NAMALWA (cell line): Measurements from ENCODE around the gene DPM3.
"Not testable (repeated sequence)": the region's sequence is repeated elsewhere in the genome, so short reads cannot be mapped to it uniquely, and the experiment has no call there.

Source experiments
- DNase-seq: peaks from one replicate; pipeline ENCODE4 v3.0.0-alpha.2; 2015; ENCODE audit warnings: low spot score

The DPM3 gene, protein sequence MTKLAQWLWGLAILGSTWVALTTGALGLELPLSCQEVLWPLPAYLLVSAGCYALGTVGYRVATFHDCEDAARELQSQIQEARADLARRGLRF

DNA sequence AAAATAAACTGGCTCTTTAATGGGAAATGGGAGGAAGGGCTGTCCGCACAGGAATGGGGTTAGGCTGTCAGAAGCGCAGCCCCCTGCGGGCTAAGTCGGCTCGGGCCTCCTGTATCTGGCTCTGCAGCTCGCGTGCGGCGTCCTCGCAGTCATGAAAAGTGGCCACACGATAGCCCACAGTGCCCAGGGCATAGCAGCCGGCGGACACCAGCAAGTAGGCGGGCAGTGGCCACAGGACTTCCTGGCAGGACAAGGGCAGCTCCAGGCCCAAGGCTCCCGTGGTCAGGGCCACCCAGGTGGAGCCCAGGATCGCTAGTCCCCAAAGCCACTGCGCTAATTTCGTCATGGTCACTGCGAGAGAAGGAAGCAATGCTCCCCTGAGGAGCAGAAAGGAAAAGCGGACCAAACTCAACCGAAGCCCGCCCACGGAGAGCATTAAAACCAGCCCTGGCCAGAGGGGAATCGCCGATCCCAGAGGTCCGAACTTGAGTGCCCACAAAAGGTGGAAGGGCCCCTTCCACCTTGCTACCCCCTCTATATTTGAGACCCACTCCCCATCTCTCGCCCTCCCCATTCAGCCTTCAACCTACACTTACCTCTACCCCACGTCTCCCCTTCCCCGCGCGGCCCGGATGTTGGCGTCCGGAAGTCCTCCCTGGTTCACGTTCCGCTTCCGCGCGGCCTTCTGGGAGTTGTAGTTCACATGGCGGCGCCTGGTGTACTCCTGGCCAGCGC lies at the start of gene DPM3:
Gene DPM3, minus strand, starts transcription at position 637 of the 735 bp plus-strand sequence. Its CDS starts 291 bp downstream, at position 346.
- DNase-seq, result peak; percentile 97

DNA sequence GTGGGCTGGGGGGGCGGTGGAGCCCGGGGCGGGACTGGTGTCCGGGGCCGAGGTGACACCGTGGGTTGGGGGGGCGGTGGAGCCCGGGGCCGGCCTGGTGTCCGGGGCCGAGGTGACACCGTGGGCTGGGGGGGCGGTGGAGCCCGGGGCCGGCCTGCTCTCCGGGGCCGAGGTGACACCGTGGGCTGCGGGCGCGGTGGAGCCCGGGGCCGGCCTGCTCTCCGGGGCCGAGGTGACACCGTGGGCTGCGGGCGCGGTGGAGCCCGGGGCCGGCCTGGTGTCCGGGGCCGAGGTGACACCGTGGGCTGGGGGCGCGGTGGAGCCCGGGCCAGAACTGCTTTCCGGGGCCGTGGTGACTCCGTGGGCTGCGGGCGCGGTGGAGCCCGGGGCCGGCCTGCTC lies 49.6 kb upstream of the DPM3 start:
- not testable (repeated sequence) for DNase-seq

DNA sequence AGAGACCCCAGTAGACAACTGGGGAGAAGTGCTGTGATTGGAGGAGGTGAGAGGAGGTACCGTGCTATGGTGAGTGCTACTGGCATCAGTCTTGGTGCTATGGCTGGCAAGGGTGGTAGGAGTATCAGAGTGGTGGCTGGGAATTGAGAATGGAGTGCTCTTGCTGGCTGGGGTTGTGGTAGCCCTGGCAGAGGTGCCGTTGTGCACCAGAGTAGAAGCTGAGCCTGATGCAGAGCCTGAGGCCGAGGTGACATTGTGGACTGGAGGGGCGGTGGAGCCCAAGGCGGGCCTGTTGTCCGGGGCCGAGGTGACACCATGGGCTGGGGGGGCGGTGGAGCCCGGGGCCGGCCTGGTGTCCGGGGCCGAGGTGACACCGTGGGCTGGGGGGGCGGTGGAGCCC lies 47.9 kb upstream of the DPM3 start:
- no peak for DNase-seq

DNA sequence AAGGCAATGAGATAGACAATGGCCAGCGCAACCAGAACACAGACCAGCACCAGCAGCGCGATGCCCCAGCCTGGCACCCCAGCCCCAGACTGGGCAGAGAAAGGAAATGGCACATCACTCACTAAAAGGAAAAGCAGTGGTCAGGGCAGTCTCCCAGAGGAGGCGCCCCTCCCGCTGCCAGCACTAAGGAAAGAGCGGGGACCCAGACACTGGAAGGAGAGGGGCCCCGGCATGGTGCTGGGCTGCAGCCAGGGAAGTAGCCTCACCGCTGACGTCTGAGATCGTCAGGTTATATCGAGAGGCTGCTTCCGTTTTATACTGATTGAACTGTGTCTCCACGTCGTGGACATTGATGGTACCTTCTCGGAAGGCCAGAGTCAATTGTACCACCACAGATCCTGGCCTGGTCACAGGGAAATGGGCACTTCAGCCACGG lies 47.1 kb upstream of the DPM3 start:
- no peak for DNase-seq

DNA sequence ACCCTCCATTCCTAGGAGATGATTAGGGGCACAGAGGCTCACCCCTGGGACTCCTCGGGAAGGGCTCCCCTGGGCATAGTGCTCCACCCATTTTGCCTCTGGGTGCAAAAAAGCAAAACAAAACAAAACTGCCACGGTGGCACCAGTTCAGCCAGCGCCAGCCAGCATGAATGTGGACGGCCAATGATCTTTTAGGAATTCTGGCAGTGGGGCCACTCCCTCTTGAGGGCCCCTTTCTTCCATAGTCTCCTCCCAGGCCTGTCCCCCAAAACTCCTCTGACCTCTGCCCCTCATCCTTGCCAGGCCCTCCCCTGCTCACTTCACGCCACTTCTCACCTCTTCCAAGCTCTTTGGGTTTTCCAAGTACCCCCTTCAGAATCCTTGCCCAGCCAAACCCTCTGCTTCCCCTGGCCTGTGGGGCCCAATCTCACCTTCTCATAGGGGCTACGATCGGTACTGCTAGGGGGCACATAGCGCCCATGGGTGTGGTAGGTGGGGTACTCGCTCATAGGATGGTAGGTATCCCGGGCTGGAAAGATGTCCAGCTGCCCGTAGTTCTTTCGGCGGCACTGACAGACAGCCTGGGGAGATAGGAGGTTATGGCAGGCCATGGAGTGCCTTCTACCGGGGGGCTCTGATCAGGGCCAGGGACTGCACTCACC lies 46.6 kb upstream of the DPM3 start:
- DNase-seq, result no peak

DNA sequence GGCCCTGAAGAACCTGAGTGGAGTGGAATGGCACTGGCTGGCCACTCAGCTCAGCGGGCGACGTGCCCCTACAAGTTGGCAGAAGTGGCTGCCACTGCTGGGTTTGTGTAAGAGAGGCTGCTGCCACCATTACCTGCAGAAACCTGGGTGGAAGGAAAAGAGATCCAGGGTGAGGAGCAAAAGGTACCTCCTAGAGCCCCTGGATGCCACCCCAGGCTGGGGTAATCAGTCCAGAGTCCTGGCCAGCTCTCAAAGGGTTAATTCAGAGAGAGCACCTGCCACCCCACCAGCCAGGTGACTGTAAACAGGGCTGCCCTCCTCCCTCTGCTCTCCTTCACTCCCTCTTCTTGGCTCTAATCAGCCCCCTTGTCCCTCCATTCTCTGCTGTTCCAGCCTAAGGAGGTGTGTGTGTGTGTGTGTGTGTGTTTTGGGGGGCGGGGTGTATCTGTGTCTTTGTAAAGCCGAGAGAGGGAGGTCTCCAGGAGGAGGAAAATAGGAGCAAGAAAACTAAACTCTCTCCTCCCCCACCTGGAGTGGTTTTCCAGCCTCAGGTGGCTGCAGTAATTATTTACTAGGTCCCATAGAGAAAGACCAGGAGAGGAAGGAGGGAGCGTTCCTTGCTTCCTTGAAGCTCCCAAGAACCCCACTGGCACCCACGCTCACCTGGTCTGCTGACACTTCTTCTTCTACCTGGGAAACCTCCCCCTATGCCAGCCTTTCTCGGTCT lies 45.9 kb upstream of the DPM3 start:
- DNase-seq, result no peak

DNA sequence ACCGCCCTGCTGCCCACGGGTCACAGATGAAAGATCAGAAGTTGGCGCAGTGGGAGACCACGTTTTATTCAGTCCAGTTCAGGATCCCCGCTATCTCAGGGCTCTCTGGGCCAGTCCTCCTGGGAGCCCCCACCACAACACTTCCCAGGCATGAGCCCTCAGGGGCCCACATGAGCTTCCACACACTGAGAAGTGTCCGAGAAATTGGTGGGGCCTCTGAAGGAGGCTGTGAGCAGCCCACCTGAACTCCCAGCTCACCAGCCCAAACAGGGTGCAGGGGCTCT lies 45.4 kb upstream of the DPM3 start:
- no peak for DNase-seq

DNA sequence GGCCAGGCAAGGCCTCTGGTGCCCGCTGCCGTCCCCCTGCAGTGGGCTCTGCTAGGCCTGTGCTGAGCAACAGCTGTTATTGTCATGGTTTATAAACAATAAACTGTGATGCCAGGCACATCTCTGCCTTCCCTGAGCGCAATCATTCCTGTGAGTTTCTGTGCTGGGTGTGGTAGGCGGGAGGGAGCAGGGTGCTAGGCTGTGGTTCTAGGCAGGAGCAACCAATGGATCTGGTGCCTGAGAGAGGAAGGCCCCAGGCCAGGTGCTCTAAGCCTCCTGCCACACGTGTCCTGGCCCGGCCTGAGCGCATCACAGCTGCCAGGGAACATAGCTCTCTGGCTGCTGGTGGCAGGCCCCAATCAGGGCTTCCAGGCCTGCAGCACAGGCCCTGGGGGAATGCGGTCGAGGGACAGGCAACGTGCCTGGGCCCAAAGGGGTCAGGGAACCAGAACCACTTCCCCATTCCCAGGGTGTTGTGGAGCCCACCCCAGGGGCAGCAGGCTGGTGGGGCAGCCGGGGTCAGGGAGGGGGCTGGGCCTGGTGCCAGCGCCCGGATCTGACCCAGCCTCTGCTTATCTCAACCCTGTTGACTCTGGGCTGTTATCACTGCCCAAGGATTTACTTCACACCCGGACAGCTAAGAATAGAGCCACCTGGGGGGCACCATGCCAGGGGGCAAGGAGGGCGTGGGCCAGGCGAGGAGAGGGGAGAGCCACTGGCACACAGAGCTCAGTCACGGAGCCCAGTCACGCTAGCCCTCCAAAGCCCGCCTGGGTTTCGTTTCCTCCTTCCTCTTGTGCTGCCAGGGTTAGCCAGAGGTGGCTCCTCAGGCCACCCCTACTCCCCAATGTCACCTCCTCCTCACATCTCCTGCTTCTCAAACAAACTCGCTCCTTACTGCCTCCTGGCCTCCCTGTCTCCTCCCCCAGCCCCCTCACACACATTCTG lies 44.8 kb upstream of the DPM3 start:
- DNase-seq, result peak; percentile 91

DNA sequence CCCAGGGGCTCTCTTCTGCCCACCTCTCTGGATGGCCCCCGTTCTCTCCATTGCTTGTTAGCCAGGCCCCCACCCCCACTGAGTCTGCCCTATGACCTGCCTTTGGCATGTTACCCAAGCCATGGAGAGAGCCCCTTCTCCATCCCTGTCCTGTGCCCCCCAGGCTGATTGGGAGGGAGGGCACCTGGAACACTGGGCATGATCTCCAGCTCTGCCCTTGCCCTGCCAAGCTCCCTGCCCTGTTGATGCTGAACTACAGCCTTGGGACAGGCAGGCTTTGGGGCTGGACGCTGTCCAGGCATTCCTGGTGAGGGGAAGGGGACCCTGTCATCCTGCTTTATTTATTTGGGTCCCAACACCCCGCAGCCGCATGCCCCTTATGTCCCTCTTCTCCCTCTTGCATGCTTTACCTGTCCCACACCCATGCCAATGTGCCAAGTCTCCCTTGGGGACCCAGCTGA lies 44.0 kb upstream of the DPM3 start:
- DNase-seq, result no peak

DNA sequence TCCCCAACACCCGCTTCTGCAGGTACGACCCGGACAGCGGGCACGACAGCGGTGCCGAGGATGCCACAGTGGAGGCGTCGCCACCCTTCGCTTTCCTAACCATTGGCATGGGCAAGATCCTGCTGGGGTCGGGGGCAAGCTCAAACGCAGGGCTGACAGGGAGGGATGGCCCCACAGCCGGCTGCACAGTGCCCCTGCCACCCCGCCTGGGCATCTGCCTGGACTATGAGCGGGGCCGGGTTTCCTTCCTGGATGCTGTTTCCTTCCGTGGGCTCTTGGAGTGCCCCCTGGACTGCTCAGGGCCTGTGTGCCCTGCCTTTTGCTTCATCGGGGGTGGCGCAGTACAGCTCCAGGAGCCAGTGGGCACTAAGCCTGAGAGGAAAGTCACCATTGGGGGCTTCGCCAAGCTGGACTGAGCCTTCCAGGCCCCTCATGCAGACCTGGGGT lies 43.5 kb upstream of the DPM3 start:
- DNase-seq, result no peak

DNA sequence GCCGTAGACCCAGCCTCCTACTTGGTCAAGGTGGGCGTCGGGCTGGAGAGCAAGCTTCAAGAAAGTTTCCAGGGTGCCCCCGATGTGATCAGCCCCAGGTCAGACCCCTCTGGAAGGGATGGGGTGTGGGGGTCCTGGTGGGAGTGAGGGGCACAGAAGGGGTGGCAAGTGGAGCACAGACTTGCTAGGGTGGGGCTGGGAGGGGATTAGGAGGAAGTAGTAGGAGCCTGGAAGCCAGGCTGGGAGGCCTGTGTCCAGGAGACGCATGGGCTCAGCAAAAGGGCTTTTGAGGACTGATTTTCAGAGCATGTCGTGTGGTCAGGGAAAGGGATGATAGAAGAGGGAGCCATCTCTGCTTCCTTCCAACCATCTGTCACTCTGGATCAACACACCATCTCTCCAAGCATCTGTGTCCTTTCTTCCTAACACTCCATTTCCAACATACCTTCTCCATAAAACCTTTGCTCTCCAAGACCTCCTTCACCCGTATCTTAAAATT lies 41.8 kb upstream of the DPM3 start:
- no peak for DNase-seq

DNA sequence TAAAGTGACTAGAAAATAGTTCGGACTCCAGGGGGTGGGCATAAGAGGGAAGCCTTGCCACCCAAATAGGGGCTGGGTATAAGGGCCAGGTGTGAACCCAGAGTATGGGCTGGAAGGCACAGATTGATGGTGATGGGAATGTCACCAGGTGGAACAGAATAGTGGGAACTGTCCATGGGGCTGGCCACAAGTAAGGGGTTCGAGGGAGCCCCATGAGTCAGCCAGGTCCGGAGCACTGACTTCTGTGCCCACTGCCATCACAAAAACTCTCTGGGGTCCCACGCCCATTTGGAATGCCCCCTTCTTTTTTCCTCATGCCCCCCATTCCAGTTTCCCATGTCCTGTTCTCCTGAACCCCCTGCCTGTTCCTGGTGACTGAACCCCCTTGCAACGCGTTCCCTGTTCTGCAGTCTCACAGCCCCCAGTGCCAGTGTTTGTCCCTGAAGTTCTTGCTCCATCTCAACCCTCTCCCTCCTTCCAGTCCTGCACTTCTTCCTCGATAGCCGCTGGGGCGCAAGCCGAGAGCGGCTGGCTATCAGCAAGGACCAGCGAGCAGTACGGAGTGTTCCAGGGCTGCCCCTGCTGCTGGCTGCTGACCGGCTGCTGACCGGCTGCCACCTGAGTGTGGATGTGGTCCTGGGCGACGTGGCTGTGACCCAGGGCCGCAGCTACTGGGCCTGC lies 41.2 kb upstream of the DPM3 start:
- no peak for DNase-seq

DNA sequence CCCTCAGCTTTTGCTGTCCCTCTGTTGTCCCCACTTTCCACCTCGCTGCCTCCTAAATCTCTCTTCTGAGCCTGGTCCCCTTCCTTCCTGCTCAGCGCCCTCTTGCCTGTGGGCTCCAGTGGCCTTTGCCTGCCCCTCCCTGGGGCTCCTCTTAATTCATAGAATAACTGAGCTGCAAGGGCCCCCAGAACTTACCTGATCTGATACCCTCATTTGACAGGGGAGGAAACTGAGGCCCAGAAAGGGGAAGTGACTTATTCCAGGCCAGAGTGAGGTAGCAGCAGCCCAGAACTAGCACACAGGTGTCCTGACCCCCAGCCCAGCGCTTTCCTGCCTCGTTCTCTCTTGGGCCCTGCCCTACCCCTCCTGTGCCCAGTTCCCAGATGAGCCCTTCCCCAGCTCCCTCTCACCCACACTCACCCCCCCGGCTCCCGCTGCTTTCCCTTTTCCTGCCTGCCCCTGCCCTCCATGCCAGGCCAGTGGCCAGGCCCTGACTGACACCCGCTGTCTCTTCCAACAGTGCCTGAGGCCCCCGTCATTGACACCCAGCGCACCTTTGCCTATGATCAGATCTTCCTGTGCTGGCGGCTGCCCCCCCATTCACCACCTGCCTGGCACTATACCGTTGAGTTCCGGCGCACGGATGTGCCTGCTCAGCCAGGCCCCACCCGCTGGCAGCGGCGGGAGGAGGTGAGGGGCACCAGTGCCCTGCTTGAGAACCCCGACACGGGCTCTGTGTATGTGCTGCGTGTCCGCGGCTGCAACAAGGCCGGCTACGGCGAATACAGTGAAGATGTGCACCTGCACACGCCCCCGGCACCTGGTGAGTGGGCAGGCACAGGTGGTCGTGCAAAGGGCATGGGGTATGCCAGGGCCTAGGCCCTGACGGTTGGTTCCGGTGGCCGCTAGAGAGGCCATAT lies 39.0 kb upstream of the DPM3 start:
- DNase-seq, result no peak

DNA sequence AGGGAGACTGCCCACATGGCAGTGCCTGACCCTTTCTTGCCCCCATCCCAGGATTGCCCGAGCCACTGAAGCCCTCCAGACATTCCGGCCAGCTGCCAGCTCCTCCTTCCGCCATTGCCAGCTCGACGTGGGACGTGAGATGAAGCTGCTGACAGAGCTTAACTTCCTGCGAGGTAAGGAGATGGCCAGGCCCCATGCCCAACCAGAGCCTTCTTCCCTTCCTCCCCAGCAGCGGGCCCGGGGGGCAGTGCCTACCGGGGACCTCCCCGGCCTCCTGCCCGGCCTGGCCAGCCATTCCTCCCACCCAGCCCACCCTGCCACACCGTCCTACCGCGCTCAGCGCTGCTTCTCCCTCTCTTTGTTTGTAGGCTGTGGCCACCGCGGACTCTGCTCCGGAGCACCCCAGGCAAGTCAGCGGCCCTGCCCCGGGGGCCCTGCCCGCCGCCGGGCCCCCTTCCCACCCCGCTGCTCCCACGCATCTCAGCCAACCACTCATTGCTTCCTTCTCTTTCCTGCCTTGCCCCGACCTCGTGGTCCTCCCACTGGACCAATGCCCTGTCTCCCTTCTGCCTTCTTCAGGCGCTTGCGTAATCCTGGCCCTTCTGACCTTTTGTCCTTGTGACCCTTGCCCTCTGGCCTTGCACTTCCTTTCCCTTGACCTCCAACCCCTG lies 38.2 kb upstream of the DPM3 start:
- DNase-seq, result no peak

DNA sequence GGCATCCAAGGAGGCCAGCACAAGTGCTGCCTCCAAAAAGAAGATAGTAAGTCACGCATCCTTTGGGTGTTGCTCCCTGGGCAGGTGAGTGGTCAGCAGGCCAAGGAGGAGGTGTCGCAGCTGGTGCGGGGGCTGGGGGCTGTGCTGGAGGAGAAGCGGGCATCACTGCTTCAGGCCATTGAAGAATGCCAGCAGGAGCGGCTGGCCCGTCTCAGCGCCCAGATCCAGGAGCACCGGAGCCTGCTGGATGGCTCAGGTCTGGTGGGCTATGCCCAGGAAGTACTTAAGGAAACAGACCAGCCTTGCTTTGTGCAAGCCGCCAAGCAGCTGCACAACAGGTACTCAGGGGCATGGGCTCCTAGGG lies 37.6 kb upstream of the DPM3 start:
- no peak for DNase-seq

DNA sequence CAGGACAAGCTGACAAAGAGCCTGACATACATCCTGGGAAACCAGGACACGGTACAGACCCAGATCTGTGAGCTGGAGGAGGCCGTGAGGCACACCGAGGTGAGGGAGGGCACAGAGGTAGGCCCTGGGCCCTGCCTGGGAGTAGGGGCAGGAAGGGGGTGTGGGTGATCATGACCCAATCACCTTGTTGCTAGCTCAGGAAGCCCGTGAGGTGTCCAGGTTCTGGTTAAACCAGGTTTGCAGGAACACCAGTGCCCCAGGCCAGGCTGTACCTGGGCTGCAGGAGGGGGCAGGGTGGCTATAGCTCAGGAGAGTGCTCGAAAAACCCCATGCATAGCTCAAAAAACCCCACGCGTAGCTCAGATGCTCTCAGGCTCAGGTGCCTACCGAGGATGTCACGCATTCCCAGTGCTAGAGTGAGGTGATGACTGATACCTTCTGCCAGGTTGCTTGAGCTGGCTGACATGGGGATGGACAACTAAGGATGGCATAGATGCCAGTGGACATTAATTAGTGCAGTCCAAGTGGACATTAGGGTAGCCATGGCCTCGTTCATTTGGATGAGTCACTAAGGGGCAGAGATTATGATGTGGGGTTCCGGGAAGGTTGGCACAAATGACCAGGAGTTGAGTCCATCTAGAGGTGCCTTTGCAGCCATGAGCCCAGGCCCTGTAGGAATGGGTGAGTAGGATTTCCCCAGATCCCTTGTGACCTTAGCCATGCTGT lies 37.0 kb upstream of the DPM3 start:
- DNase-seq, result no peak

DNA sequence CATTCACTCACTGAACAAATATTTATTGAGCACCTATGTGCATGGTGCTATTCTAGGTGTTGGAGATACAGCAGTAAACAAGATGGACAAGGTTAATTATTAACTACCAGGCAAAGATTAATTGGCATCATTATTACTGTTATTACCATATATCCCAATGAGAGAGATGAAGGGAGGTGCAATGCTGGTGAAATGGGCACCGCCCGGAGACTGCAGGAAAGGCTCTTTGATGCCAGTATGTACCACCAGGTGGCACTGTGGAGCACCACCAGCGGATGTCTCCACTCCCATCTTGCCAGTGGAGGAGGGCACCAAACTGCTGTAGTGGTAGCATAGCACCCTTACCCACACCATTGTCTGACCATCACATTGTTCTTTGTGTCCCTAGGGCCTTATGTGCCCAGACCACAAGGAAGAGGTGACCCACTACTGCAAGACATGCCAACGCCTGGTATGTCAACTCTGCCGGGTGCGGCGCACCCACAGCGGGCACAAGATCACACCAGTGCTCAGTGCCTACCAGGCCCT lies 36.3 kb upstream of the DPM3 start:
- peak; percentile 92 for DNase-seq

DNA sequence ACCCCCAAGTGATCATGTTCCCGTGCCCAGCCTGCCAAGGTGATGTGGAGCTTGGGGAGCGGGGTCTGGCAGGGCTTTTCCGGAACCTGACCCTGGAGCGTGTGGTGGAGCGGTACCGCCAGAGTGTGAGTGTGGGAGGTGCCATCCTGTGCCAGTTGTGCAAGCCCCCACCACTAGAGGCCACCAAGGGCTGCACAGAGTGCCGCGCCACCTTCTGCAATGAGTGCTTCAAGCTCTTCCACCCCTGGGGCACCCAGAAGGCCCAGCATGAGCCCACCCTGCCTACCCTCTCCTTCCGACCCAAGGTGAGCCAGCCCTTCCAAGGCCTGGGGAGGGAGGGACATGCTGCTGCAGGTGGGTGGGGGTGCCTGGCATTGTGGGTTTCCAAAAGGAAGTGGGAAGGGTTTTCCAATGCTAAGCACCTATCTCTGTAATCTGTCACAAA lies 35.6 kb upstream of the DPM3 start:
- peak; percentile 70 for DNase-seq
